Calu3 (cell line): ENCODE measurements around the gene SYNE1. TPM values are rescaled to one million over a fixed set of nuclear protein-coding genes. Genes with fewer than 3 reads are reported as not detected.

Source experiments
- BruUV-seq: library from RNA; stranded (reverse); fragments of 400-500 nt; replicated peaks from 2 replicates; lab custom pipeline; 2021; lab: Mats Ljungman, UMichigan
- CTCF ChIA-PET: fragments of 300-600 bp; sonication (Branson Sonifier 250); formaldehyde crosslinking; loops from one replicate; lab custom pipeline; 2022; ENCODE audit warnings: antibody characterized with exemption; lab: Charles Lee
- DNase-seq: peaks from one replicate; pipeline ENCODE4 v3.0.0; 2022
- H3K27ac Mint-ChIP-seq: one replicate; pipeline ENCODE4 v1.8.0; 2022; ENCODE audit warnings: mixed read lengths; ENCODE audit not compliant: unreplicated experiment
- H3K27me3 Mint-ChIP-seq: one replicate; pipeline ENCODE4 v1.8.0; 2022; ENCODE audit warnings: mixed read lengths; ENCODE audit not compliant: unreplicated experiment
- H3K36me3 Mint-ChIP-seq: one replicate; pipeline ENCODE4 v1.8.0; 2022; ENCODE audit warnings: mild to moderate bottlenecking, moderate library complexity, mixed read lengths; ENCODE audit not compliant: insufficient read depth, unreplicated experiment
- H3K4me1 Mint-ChIP-seq: one replicate; pipeline ENCODE4 v1.8.0; 2022; ENCODE audit warnings: mild to moderate bottlenecking, low read depth, mixed read lengths; ENCODE audit not compliant: unreplicated experiment
- H3K4me3 Mint-ChIP-seq: one replicate; pipeline ENCODE4 v1.8.0; 2022; ENCODE audit warnings: mild to moderate bottlenecking, low read depth, moderate library complexity, mixed read lengths; ENCODE audit not compliant: unreplicated experiment
- H3K9me3 Mint-ChIP-seq: one replicate; pipeline ENCODE4 v1.8.0; 2022; ENCODE audit warnings: low read depth, mixed read lengths; ENCODE audit not compliant: unreplicated experiment
- intact Hi-C: fragments of 100-400 bp; cut with micrococcal nuclease; formaldehyde crosslinking; loops from one replicate; pipeline ENCODE4 v1.10.0; 2022; ENCODE audit not compliant: unreplicated experiment
- total RNA-seq: library from RNA; stranded (reverse); gene quantifications from 2 replicates; pipeline ENCODE4 v1.2.3, GENCODE V29; 2022
- TF ChIP-seq, protein P1 (sequence below): fragments of 200-600 bp; IDR thresholded peaks from one replicate; pipeline ENCODE4 v1.8.0; 2022; ENCODE audit warnings: antibody characterized with exemption; ENCODE audit not compliant: unreplicated experiment

SYNE1 gene
- total RNA-seq, 1 experiment from 2014 or later = 28.1 TPM

GRCh38 chr6:152117156-152118133, 519.7 kb downstream of the SYNE1 start:
- DNase-seq = no peak
- Mint-ChIP-seq H3K27ac (no peak overlapping the region), H3K27me3 (no peaks in the 10 kb centered on the region), H3K4me3 (no peak overlapping the region), H3K4me1 (peaks cover 5% of the 10 kb centered on the region), H3K36me3 (peaks cover 4% of the 10 kb centered on the region), H3K9me3 (no peaks in the 10 kb centered on the region)
- CTCF ChIA-PET = no interaction called here
- TF ChIP-seq, protein P1, sequence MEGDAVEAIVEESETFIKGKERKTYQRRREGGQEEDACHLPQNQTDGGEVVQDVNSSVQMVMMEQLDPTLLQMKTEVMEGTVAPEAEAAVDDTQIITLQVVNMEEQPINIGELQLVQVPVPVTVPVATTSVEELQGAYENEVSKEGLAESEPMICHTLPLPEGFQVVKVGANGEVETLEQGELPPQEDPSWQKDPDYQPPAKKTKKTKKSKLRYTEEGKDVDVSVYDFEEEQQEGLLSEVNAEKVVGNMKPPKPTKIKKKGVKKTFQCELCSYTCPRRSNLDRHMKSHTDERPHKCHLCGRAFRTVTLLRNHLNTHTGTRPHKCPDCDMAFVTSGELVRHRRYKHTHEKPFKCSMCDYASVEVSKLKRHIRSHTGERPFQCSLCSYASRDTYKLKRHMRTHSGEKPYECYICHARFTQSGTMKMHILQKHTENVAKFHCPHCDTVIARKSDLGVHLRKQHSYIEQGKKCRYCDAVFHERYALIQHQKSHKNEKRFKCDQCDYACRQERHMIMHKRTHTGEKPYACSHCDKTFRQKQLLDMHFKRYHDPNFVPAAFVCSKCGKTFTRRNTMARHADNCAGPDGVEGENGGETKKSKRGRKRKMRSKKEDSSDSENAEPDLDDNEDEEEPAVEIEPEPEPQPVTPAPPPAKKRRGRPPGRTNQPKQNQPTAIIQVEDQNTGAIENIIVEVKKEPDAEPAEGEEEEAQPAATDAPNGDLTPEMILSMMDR = no peak
- BruUV-seq = no TSS peak
- intact Hi-C loops = no loop called here

DNA sequence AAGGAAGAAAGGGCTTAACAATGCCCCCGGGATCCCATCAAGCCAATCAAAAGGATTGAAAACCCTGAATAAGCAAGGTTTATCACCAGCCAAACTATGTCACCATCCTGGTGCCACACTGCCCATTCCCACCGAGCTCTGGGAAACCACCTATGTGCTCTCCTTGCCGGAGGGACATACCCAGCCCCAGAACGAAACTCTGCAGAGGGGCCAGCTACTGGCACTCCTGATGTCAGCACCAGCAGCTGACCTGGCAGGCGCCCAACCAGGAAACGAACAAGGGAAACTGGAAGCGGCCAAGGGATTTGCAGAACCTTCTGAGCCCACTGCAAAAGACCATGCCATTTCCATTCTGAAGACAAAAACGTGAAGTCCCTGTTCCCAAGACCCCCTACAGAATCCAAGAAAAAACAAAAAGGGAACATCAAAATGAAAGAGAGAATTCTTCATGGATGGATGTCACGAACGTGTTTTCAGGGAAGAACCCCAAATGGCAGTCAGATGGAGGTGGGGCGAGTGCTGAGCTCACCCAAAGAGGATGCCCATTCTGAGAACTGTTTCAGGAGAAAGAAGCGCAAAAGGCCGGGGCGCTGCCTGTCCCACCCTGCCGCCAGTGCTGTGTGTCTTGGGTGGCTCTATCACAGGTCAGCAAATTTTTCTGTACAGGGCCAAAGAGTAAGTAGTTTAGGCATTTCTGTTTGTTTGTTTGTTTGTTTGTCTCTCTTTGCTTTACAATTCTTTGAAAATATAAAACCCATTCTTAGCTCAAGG, 524.5 kb downstream of the SYNE1 start:
- H3K4me1 Mint-ChIP-seq = peaks cover 8% of the 10 kb centered on the region
- TF ChIP-seq, protein P1 = no peak
- BruUV-seq = TSS peak; percentile 68
- no peaks in the 10 kb centered on the region for H3K27me3 Mint-ChIP-seq
- no peak overlapping the region for H3K4me3 Mint-ChIP-seq
- CTCF ChIA-PET = no interaction called here
- H3K36me3 Mint-ChIP-seq = no peaks in the 10 kb centered on the region
- peak; percentile 62 for DNase-seq
- no peak overlapping the region for H3K27ac Mint-ChIP-seq
- H3K9me3 Mint-ChIP-seq = no peaks in the 10 kb centered on the region
- intact Hi-C loops = loop anchor here (5.0 kb wide), 1 partner anchor 150 kb away; no protein-coding TSS in a partner anchor

- Mint-ChIP-seq H3K36me3 (no peaks in the 10 kb centered on the region), H3K27me3 (no peaks in the 10 kb centered on the region), H3K4me3 (no peak overlapping the region), H3K9me3 (no peaks in the 10 kb centered on the region), H3K27ac (no peak overlapping the region), H3K4me1 (peaks cover 8% of the 10 kb centered on the region)
- TF ChIP-seq, protein P1 = no peak
- no peak for DNase-seq
- no TSS peak for BruUV-seq
- CTCF ChIA-PET = no interaction called here
- intact Hi-C loops = loop anchor here (5.0 kb wide), 1 partner anchor 149 kb away; no protein-coding TSS in a partner anchor
Measured at GRCh38 chr6:152110886-152111820, 526.0 kb downstream of the SYNE1 start.

GRCh38 chr6:152107973-152108372, 529.2 kb downstream of the SYNE1 start:
- no TSS peak for BruUV-seq
- H3K4me3 Mint-ChIP-seq = no peak overlapping the region
- intact Hi-C loops = no loop called here

More at GRCh38 chr6:152107973-152108372, 529.2 kb downstream of the SYNE1 start:
- H3K9me3 Mint-ChIP-seq = no peaks in the 10 kb centered on the region
- peaks cover 8% of the 10 kb centered on the region for H3K4me1 Mint-ChIP-seq
- CTCF ChIA-PET = no interaction called here
- H3K27ac Mint-ChIP-seq = no peak overlapping the region
- DNase-seq = no peak
- TF ChIP-seq, protein P1 = no peak
- no peaks in the 10 kb centered on the region for H3K36me3 Mint-ChIP-seq
- H3K27me3 Mint-ChIP-seq = no peaks in the 10 kb centered on the region
